ENCODE results near the gene OR5AU1. TPM values are rescaled to one million over a fixed set of nuclear protein-coding genes. Genes with fewer than 3 reads are reported as not detected.

OR5AU1 gene
- total RNA-seq, 1 experiment from 2014 or later = not detected

GRCh38 chr14:21106498-21107282 lies 49.2 kb downstream of the OR5AU1 start (continued):
- peak; percentile 86 for TF ChIP-seq YY1 (IDR thresholded peaks at IDR 0.05; ENCODE audit: extremely low read depth, insufficient replicate concordance, low read depth, low read length)

- H3K9ac ChIP-seq (ENCODE audit: low read length) = no peak overlapping the region
- H3K9me2 ChIP-seq (ENCODE audit: insufficient read depth) = no peaks in the 10 kb centered on the region
- peaks cover 47 to 68% of the 10 kb centered on the region in 2 experiments for H3K4me1 ChIP-seq (ENCODE audit: control insufficient read depth in 1 of 2, insufficient read depth in 2 of 2, low read length in 2 of 2)
- H3K9me3 ChIP-seq (ENCODE audit: control insufficient read depth in 1 of 2, insufficient read depth in 1 of 2, low read depth in 1 of 2, low read length in 2 of 2) = no peaks in the 10 kb centered on the region
- peak overlapping the region; percentile 66 for H3K4me2 ChIP-seq (ENCODE audit: low read length)
- H3K79me2 ChIP-seq (ENCODE audit: insufficient read depth, low read length) = no peaks in the 10 kb centered on the region
- no peak overlapping the region for H3K27ac ChIP-seq (ENCODE audit: low read depth, low read length)
- CTCF ChIA-PET = interaction anchor here (1.1 to 3.5 kb wide), 3 partner anchors 38 to 131 kb away, joined by 3 to 60 read pairs (median 59); no protein-coding TSS in a partner anchor
- no peak overlapping the region for H3K4me3 ChIP-seq (replicated peaks in 1 of 2; ENCODE audit: low read depth in 1 of 2, low read length in 2 of 2)
- H3K27me3 ChIP-seq (ENCODE audit: insufficient read depth, low read length) = no peaks in the 10 kb centered on the region
- ATAC-seq = no peak
- RAD21 ChIA-PET (ENCODE audit: low non-redundant PET in 1 of 2, low total read pairs in 2 of 2, uncharacterized antibody in 2 of 2, unreplicated experiment in 2 of 2) = no interaction called here
- no peaks in the 10 kb centered on the region for H4K20me1 ChIP-seq (ENCODE audit: insufficient read depth)
- no peaks in the 10 kb centered on the region for H3K36me3 ChIP-seq (ENCODE audit: control insufficient read depth in 1 of 2, insufficient read depth in 2 of 2, low read length in 2 of 2)
- POLR2A ChIA-PET = no interaction called here
- peak overlapping the region; percentile 97 for H2AFZ ChIP-seq (ENCODE audit: low read depth, low read length, poor library complexity, severe bottlenecking)
- TF ChIP-seq ZBTB33 (IDR thresholded peaks at IDR 0.05; ENCODE audit: extremely low read depth, insufficient replicate concordance, low read length) (no peak), CEBPB (IDR thresholded peaks at IDR 0.05; ENCODE audit: low read depth) (no peak)
- no peak for DNase-seq (ENCODE audit: low read depth, low spot score)
- intact Hi-C loops (cut with micrococcal nuclease) = loop anchor here (10.0 kb wide), 1 partner anchor 251 kb away; no protein-coding TSS in a partner anchor
- BruUV-seq (replicated peaks) = no TSS peak
Observed at GRCh38 chr14:21106176-21106497, 49.7 kb downstream of the OR5AU1 start.

All from HCT116 (cell line).